Left lung (tissue), 10 donors: ENCODE measurements around the gene PCP4L1. TPM values are rescaled to one million over a fixed set of nuclear protein-coding genes. Genes with fewer than 3 reads are reported as not detected.

Experiments used
- ATAC-seq: fragments of 200-7000 bp; cut with Tn5 transposase; one replicate; pipeline ENCODE4 v1.9.1; 2020; ENCODE audit warnings: moderate library complexity
- DNase-seq, 4 donors: peaks; one replicate each; pipeline ENCODE4 v3.0.0-alpha.2; 2013 to 2020
- H3K27ac ChIP-seq, 2 donors: fragments of 200-600 bp; sonication (generic) in 1 of 2; one replicate each; pipeline versions ENCODE4 v1.5.0 to v1.8.0; 2020 to 2021
- H3K27me3 ChIP-seq, 2 donors: fragments of 200-600 bp; sonication (generic) in 1 of 2; one replicate each; pipeline versions ENCODE4 v1.5.0 to v1.8.0; 2020 to 2021
- H3K36me3 ChIP-seq, 2 donors: fragments of 200-600 bp; sonication (generic) in 1 of 2; one replicate each; pipeline versions ENCODE4 v1.5.0 to v1.8.0; 2020 to 2021
- H3K4me1 ChIP-seq, 2 donors: fragments of 200-600 bp; one replicate each; pipeline ENCODE4 v1.8.0; 2021
- H3K4me3 ChIP-seq, 2 donors: fragments of 200-600 bp; sonication (generic) in 1 of 2; one replicate each; pipeline versions ENCODE4 v1.5.0 to v1.8.0; 2020 to 2021; ENCODE audit warnings: mild to moderate bottlenecking in 1 of 2
- H3K9me3 ChIP-seq, 2 donors: fragments of 200-600 bp; sonication (generic) in 1 of 2; one replicate each; pipeline versions ENCODE4 v1.5.0 to v1.8.0; 2020 to 2021
- intact Hi-C, 2 donors: fragments of 100-400 bp; cut with DNase I; formaldehyde crosslinking; loops; one replicate each; pipeline versions ENCODE4 v1.11.2 to v1.14.2; 2022
- polyA plus RNA-seq, 6 donors: library from polyadenylated mRNA; unstranded; fragments of 120-200 nt; gene quantifications; one replicate each; pipeline ENCODE4 v1.2.1, GENCODE V29; 2013; ENCODE audit not compliant: insufficient read length in 6 of 6
- total RNA-seq, 2 donors: library from RNA; stranded (reverse); fragmentation: NEBNext Ultra II Directional; extraction: Animal tissue kit (Norgen Biotek cat#: 25700); gene quantifications; one replicate each; pipeline ENCODE4 v1.2.1, GENCODE V29; 2021
- TF ChIP-seq, protein P1 (sequence below), 2 donors: fragments of 200-600 bp; sonication (generic) in 1 of 2; IDR thresholded peaks; one replicate each; pipeline versions ENCODE4 v1.5.0 to v1.8.0; 2021; ENCODE audit warnings: antibody characterized with exemption in 2 of 2
- donor health status: DM: no; HTN: yes; CAD: no.
- donor health status: DM: no; HTN: no; CAD: no.

The PCP4L1 gene
- total and polyA plus RNA-seq, 8 donors: 0.53 to 6.6 (median 1.3) TPM

DNA sequence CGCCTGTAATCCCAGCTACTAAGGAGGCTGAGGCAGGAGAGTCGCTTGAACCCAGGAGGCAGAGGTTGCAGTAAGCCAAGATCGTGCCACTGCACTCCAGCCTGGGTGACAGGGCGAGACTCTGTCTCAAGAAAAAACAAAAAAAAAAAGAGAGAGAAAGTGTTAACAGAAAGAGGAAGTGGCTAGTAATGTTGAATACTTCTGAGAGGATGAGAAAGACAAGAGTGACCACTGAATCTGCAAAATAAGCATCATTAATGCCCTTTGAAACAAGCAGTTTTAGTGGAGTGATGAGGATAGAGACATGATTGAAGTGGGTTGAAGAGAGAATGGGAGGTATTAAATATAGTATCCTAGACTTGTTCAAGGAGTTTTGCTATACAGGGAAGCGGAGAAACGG is 39.6 kb downstream of the PCP4L1 start:
- ATAC-seq (no peak), DNase-seq (no peak)
- Histone ChIP-seq H3K4me3 (no peak overlapping the region), H3K4me1 (peaks cover 0 to 24% of the 10 kb centered on the region in 2 donors), H3K27ac (peak overlapping the region in 1 of 2 donors; percentile 53), H3K9me3 (no peaks in the 10 kb centered on the region), H3K27me3 (no peaks in the 10 kb centered on the region), H3K36me3 (no peaks in the 10 kb centered on the region)
- TF ChIP-seq, protein P1, sequence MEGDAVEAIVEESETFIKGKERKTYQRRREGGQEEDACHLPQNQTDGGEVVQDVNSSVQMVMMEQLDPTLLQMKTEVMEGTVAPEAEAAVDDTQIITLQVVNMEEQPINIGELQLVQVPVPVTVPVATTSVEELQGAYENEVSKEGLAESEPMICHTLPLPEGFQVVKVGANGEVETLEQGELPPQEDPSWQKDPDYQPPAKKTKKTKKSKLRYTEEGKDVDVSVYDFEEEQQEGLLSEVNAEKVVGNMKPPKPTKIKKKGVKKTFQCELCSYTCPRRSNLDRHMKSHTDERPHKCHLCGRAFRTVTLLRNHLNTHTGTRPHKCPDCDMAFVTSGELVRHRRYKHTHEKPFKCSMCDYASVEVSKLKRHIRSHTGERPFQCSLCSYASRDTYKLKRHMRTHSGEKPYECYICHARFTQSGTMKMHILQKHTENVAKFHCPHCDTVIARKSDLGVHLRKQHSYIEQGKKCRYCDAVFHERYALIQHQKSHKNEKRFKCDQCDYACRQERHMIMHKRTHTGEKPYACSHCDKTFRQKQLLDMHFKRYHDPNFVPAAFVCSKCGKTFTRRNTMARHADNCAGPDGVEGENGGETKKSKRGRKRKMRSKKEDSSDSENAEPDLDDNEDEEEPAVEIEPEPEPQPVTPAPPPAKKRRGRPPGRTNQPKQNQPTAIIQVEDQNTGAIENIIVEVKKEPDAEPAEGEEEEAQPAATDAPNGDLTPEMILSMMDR (IDR thresholded peaks at IDR 0.05): no peak
- intact Hi-C loops: no loop called here

DNA sequence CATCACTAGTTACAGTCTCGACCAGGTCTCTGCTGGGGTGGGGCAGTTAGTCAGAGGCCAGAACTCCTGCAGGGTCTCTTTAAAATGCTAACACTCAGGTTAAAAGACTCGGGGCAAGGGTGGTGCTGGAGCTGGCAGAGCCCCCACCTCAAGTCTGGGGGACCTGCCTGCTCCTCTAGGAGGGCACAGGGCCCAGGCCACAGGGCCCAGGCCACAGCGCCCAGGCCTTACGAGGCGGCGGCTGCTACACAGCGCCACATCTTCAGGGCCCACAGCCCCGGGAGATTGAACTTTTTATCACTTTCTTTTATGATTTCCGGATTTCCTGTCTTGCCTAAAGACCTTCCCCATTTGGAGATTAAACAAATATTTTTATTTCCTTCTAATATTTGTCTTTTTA is 40.8 kb downstream of the PCP4L1 start:
- Histone ChIP-seq H3K4me1 (peaks cover 0 to 37% of the 10 kb centered on the region in 2 donors), H3K4me3 (no peak overlapping the region), H3K36me3 (no peaks in the 10 kb centered on the region), H3K9me3 (no peaks in the 10 kb centered on the region), H3K27me3 (no peaks in the 10 kb centered on the region), H3K27ac (no peak overlapping the region)
- TF ChIP-seq, protein P1 (IDR thresholded peaks at IDR 0.05): no peak
- ATAC-seq (no peak), DNase-seq (no peak)
- intact Hi-C loops: no loop called here

DNA sequence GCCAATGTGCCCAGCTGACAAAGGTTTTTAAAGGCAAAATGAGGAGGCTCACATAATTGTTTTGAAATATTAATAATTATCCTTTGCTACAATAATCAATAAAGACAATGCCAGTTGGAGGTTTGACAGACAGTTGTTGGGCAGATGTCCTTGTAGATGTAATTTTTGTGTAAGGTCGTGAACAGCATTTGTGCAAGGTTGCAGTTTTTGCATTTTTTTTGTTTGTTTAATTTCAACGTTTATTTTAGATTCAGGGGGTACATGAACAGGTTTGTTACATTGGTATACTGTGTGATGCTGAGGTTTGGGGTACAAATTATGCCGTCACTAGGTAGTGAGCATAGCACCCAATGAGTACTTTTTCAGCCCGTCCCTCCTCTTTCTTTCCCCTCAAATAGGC is 41.9 kb downstream of the PCP4L1 start:
- intact Hi-C loops: no loop called here
- no peak overlapping the region for H3K27ac ChIP-seq
- peaks cover 0 to 47% of the 10 kb centered on the region in 2 donors for H3K4me1 ChIP-seq
- ATAC-seq (no peak), DNase-seq (no peak)
- H3K27me3 ChIP-seq: no peaks in the 10 kb centered on the region
- TF ChIP-seq, protein P1 (IDR thresholded peaks at IDR 0.05): no peak
- H3K9me3 ChIP-seq: no peaks in the 10 kb centered on the region
- no peaks in the 10 kb centered on the region for H3K36me3 ChIP-seq
- no peak overlapping the region for H3K4me3 ChIP-seq

DNA sequence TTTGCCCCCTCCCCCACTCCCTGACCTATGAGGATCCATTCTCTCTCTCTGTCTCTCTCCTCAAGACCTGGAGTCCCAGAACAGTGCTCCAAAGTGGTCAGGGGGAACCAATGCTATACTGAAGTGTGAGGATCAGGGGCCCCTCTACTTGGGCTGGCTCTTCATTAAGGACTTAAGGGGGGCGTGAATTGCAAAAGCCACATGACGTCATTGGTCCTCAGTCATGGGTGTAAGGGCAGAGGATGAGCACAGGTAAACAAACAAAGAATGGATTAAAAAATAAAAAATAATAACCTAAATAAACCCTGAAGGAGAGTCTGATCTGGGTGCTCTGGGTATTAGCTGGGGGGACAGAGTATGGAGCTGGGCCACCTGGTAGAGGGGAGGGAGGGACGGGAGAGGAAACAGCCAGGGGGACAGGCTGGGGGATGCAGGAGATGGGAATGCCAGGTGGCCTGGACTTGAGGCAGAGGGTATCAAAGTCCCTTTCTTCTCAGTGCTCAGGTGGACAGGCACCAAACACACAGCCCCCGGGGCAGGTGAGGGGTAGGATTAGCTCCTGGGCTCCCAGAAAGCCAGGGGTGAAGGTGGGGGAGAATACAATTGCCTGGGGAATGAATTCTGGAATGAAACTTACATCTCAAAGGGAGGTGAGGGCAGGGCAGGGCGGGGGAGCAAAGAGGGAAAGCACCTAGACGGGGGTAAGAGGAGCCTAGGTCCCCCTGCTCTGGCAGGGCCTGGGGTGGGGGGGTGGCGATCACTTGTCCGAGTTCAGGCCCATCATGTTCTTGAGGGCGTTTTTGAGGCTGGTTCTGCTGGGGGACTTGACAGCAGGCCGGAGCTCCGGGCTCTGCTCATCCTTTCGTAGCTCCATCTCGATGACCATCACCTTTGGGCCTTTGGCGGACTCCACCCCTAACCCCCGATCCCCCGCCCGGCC is 46.7 kb downstream of the PCP4L1 start:
- Histone ChIP-seq H3K4me1 (peaks cover 0 to 45% of the 10 kb centered on the region in 2 donors), H3K9me3 (no peaks in the 10 kb centered on the region), H3K27me3 (no peaks in the 10 kb centered on the region), H3K27ac (peak overlapping the region; percentile 56 to 90), H3K4me3 (peak overlapping the region; percentile 68 to 74), H3K36me3 (no peaks in the 10 kb centered on the region)
- TF ChIP-seq, protein P1 (IDR thresholded peaks at IDR 0.05): no peak
- ATAC-seq (peak; percentile 13), DNase-seq (peak in 2 of 4 donors; percentile 37 to 77)
- intact Hi-C loops: no loop called here

DNA sequence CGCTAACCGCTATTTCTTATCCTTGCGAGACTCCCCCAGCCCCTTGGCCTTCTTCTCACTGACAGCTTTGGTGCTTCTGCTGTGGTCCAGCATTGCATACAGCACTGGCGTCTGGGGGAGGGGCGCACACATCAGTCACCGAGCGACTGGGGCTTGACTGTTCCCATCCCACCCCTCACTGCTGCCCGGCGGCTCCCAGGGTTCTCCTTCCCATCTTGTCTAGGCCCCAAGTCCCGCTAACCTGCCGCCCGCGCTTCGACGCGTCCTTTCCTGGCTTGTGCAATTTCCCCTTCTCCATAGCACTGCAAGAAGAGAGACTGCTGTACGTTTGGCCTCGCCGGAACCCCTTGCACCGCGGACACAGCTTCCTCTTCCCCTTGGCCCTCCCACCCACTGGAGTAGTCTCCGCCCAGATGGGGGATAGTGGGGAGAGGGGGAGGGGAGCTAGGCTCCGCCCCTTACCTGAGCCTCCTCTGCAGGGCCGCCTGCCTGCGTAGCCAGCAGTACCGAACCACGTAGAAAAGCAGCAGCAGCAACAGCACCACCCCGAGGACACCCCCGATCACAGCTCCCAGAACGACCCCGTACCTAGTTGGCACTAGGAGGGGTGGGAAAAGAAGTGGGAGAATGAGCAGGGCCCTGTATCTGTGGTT is 47.4 kb downstream of the PCP4L1 start:
- H3K36me3 ChIP-seq: no peaks in the 10 kb centered on the region
- TF ChIP-seq, protein P1 (IDR thresholded peaks at IDR 0.05): no peak
- ATAC-seq: peak; percentile 99
- H3K4me3 ChIP-seq: peak overlapping the region; percentile 68 to 74
- H3K27ac ChIP-seq: peak overlapping the region; percentile 56 to 90
- peaks cover 0 to 45% of the 10 kb centered on the region in 2 donors for H3K4me1 ChIP-seq
- peak; percentile 52 to 96 (median 89) for DNase-seq
- intact Hi-C loops: no loop called here
- no peaks in the 10 kb centered on the region for H3K27me3 ChIP-seq
- H3K9me3 ChIP-seq: no peaks in the 10 kb centered on the region
